Transverse colon (tissue), 4 donors: ENCODE results near the gene TINAG. TPM values are rescaled to one million over a fixed set of nuclear protein-coding genes. Genes with fewer than 3 reads are reported as not detected.

Experiments
- DNase-seq: peaks from one replicate; pipeline ENCODE4 v3.0.0-alpha.2; 2019
- H3K27ac ChIP-seq, 4 donors: fragments of 200-600 bp; sonication (generic); 2 replicates each; pipeline ENCODE4 v1.5.1; 2016 to 2018; ENCODE audit warnings: inconsistent platforms in 4 of 4
- H3K27me3 ChIP-seq: fragments of 200-600 bp; sonication (generic); 2 replicates; pipeline ENCODE4 v1.5.1; 2017; ENCODE audit warnings: inconsistent platforms
- H3K36me3 ChIP-seq, 4 donors: fragments of 200-600 bp; sonication (generic); 2 replicates each; pipeline ENCODE4 v1.5.1; 2017 to 2019; ENCODE audit warnings: inconsistent platforms in 4 of 4
- H3K4me1 ChIP-seq, 4 donors: fragments of 200-600 bp; sonication (generic); 2 replicates each; pipeline ENCODE4 v1.5.1; 2017 to 2020; ENCODE audit warnings: inconsistent platforms in 4 of 4
- H3K4me3 ChIP-seq, 4 donors: fragments of 200-600 bp; sonication (generic); 1 replicate in 1 of 4; 2 replicates in 3 of 4; pipeline versions ENCODE4 v1.5.1 to v1.6.1; 2017 to 2019; ENCODE audit warnings: inconsistent platforms in 4 of 4
- H3K9me3 ChIP-seq, 2 donors: fragments of 200-600 bp; sonication (generic); 2 replicates each; pipeline ENCODE4 v1.5.1; 2017 to 2019; ENCODE audit warnings: inconsistent platforms in 2 of 2
- CTCF ChIP-seq, 5 experiments: fragments of 200-600 bp in 3 of 5; fragments of 450-650 bp in 2 of 5; sonication (generic) in 3 of 5; IDR thresholded peaks; 1 replicate in 2 of 5; 2 replicates in 3 of 5; pipeline ENCODE4 v1.5.1; 2016 to 2017; ENCODE audit warnings: antibody characterized with exemption in 5 of 5, inconsistent platforms in 3 of 5, mild to moderate bottlenecking in 2 of 5, moderate library complexity in 1 of 5
- EP300 ChIP-seq: sonication (generic); formaldehyde crosslinking; IDR thresholded peaks from one replicate; pipeline ENCODE4 v1.6.1; 2017; ENCODE audit warnings: antibody characterized with exemption, low read depth
- POLR2A ChIP-seq: fragments of 450-650 bp; IDR thresholded peaks from one replicate; pipeline ENCODE4 v1.6.1; 2016; ENCODE audit warnings: antibody characterized with exemption, mild to moderate bottlenecking, moderate library complexity
- POLR2AphosphoS5 ChIP-seq, 3 donors: sonication (generic); formaldehyde crosslinking; IDR thresholded peaks; one replicate each; pipeline ENCODE4 v1.6.1; 2016; ENCODE audit warnings: antibody characterized with exemption in 3 of 3
- WGBS, 2 donors: methylation state at CpG; one replicate each; pipeline ENCODE4 v1.1.5; 2018; ENCODE audit warnings: low coverage in 1 of 2; 5-methylcytosine and 5-hydroxymethylcytosine counted together
- in situ Hi-C, 4 donors: fragments of 200-750 bp; cut with MboI; loops; one replicate each; pipeline versions ENCODE4 v1.15.0 to v1.15.1; 2017; ENCODE audit warnings: low sequenced_read_pairs in 3 of 4, low pct_ligation_motif_present in 1 of 4, low pct_unique_long_range_greater_than_20kb in 1 of 4
- intact Hi-C: fragments of 100-400 bp; cut with DNase I; formaldehyde crosslinking; loops from one replicate; pipeline ENCODE4 v1.15.1; 2023; ENCODE audit warnings: low total_unique reads
- total RNA-seq, 4 donors: library from RNA; depleted of rRNA; stranded (reverse); fragments of >200 nt; gene quantifications; one replicate each; pipeline ENCODE4 v1.1.0, GENCODE V29; 2016

Gene TINAG
- total RNA-seq, 4 donors from 2014 or later: 27.5 to 155 (median 66.3) TPM

DNA sequence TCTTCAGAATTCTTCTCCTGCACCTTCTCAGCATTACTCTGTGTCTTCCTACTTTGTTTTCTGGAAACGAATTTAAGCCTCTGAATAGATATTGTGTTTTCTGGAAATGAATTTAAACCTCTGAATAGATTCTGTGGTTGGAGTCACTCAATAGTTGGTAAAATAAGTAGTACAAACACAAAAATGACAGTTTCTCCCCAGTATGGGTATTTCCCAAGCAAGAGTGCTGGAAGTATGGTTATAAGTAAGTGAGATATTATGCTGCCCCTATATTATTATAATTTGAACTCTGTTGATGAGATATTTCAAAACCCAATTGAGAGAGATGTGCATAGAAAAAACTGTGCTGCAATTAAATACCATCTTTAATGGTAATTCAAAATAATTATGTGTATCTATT, 94.9 kb downstream of the TINAG start:
- H3K9me3 ChIP-seq: no peaks in the 10 kb centered on the region
- intact Hi-C loops (no loop called here), in situ Hi-C loops (no loop called here)
- H3K4me1 ChIP-seq: no peaks in the 10 kb centered on the region
- no peak overlapping the region for H3K4me3 ChIP-seq
- WGBS, 2 donors: 22 to 65% methylated on average over 1 of the region's 1 CpG
- no peak for DNase-seq
- TF ChIP-seq EP300 (no peak), POLR2AphosphoS5 (IDR thresholded peaks at IDR 0.05) (no peak), POLR2A (no peak), CTCF (IDR thresholded peaks at IDR 0.05) (no peak)
- no peak overlapping the region for H3K27ac ChIP-seq
- no peaks in the 10 kb centered on the region for H3K27me3 ChIP-seq
- H3K36me3 ChIP-seq: no peaks in the 10 kb centered on the region

DNA sequence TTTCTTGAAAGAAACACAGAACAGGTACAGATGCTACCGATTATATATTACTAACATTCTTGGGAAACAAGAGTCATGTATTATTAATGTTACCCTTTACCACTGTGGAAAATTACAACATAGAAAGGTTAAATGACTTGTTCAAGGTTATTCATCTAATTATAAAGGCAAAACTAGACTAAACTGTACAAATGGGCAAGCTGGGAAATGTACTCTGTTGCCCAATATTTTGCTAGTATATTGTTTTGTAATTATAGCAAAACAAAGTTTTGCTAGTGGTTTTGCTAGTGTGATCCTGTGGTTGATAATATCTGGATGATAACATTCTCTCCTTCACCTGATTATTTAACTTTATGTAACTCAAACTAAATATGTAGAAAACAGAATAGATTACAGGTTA, 96.5 kb downstream of the TINAG start:
- 64 to 89% methylated on average over 1 of the region's 1 CpG for WGBS, 2 donors
- Histone ChIP-seq H3K27ac (no peak overlapping the region), H3K36me3 (no peaks in the 10 kb centered on the region), H3K27me3 (no peaks in the 10 kb centered on the region), H3K4me3 (no peak overlapping the region), H3K9me3 (no peaks in the 10 kb centered on the region), H3K4me1 (no peaks in the 10 kb centered on the region)
- intact Hi-C loops (no loop called here), in situ Hi-C loops (no loop called here)
- DNase-seq: no peak
- no peak for TF ChIP-seq CTCF (IDR thresholded peaks at IDR 0.05)
- TF ChIP-seq POLR2AphosphoS5 (IDR thresholded peaks at IDR 0.05): no peak
- no peak for TF ChIP-seq POLR2A
- TF ChIP-seq EP300: no peak

DNA sequence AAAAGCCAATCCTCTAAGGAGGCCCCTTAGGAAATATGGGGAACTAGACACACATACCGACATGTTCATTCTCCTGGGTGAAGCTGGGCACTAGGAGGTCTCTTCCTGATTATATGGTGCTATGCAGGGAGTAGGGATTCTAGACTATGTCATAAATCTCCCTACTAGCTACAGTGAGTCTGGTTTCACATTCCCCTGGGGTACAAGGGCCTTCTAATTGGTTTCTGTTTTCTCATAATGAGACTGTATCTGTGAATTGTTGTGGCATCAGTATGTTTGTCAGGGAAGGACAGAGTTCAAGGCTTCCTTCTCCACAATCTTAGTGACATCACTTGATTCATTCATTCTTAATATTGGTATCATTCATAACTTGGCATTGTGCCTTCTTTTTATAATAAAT, 103.5 kb downstream of the TINAG start:
- Histone ChIP-seq H3K4me3 (no peak overlapping the region), H3K9me3 (no peaks in the 10 kb centered on the region), H3K27me3 (no peaks in the 10 kb centered on the region), H3K27ac (no peak overlapping the region), H3K4me1 (no peaks in the 10 kb centered on the region), H3K36me3 (no peaks in the 10 kb centered on the region)
- intact Hi-C loops (no loop called here), in situ Hi-C loops (no loop called here)
- 82% methylated on average over 1 of the region's 1 CpG; no CpG with 5 or more reads in 1 of the 2 donors for WGBS, 2 donors
- no peak for TF ChIP-seq POLR2A
- TF ChIP-seq EP300: no peak
- no peak for TF ChIP-seq CTCF (IDR thresholded peaks at IDR 0.05)
- TF ChIP-seq POLR2AphosphoS5 (IDR thresholded peaks at IDR 0.05): no peak
- no peak for DNase-seq

- H3K36me3 ChIP-seq: no peaks in the 10 kb centered on the region
- intact Hi-C loops: no loop called here
- WGBS, 2 donors: 83 to 92% methylated on average over 3 of the region's 3 CpGs
- no peak for TF ChIP-seq POLR2A
- no peak for DNase-seq
- in situ Hi-C loops: no loop called here
- no peaks in the 10 kb centered on the region for H3K9me3 ChIP-seq
- no peaks in the 10 kb centered on the region for H3K4me1 ChIP-seq
- no peaks in the 10 kb centered on the region for H3K27me3 ChIP-seq
- H3K4me3 ChIP-seq: no peak overlapping the region
- no peak overlapping the region for H3K27ac ChIP-seq
Measured at GRCh38 chr6:54415517-54415916, 107.3 kb downstream of the TINAG start.

DNA sequence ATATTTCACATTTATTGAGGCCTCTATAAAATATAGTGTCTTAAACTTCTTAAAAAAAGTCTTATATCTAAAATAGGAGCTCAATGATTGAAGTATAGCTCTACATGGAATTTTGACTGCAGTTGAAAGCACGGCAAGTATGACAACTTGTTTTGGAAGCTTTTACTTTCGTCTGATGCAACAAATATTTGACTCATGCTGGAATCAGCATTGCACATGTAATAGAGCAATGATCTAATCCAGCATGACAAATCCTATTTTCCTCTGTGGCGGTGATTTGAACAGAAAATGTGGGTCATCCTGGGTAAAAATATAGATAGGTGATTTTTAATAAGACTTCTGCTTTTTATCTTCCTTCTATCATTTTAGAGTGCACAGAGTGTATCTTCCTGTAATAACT, 111.6 kb downstream of the TINAG start:
- Histone ChIP-seq H3K9me3 (no peaks in the 10 kb centered on the region), H3K27ac (no peak overlapping the region), H3K4me1 (no peaks in the 10 kb centered on the region), H3K27me3 (no peaks in the 10 kb centered on the region), H3K36me3 (no peaks in the 10 kb centered on the region), H3K4me3 (no peak overlapping the region)
- in situ Hi-C loops (no loop called here), intact Hi-C loops (no loop called here)
- DNase-seq: no peak
- 70 to 88% methylated on average over 3 of the region's 3 CpGs for WGBS, 2 donors
- no peak for TF ChIP-seq POLR2A
- no peak for TF ChIP-seq CTCF (IDR thresholded peaks at IDR 0.05)
- TF ChIP-seq POLR2AphosphoS5 (IDR thresholded peaks at IDR 0.05): no peak
- TF ChIP-seq EP300: no peak
